HEK293 (cell line): ENCODE results near the gene ERF.
A peak's percentile ranks its signal among the peaks of the same experiment; 100 is the strongest.

ENCODE experiments used
- BCL11A ChIP-seq: fragments of 450-650 bp; formaldehyde crosslinking; IDR thresholded peaks from 2 replicates; pipeline ENCODE4 v1.5.1; 2016; ENCODE audit warnings: low read depth, missing biosample characterization, missing genetic modification characterization
- GLIS1 ChIP-seq: fragments of 450-650 bp; formaldehyde crosslinking; IDR thresholded peaks from 2 replicates; pipeline ENCODE4 v1.5.1; 2016; ENCODE audit warnings: missing biosample characterization, missing genetic modification characterization
- HOXC10 ChIP-seq: sonication (generic); formaldehyde crosslinking; IDR thresholded peaks from 2 replicates; pipeline ENCODE4 v1.8.1; 2023; ENCODE audit warnings: mild to moderate bottlenecking, missing genetic modification reagents
- KLF7 ChIP-seq: fragments of 450-650 bp; formaldehyde crosslinking; IDR thresholded peaks from 2 replicates; pipeline ENCODE4 v1.5.1; 2016; ENCODE audit warnings: missing biosample characterization, missing genetic modification characterization, borderline replicate concordance
- MEIS1 ChIP-seq: sonication (generic); formaldehyde crosslinking; IDR thresholded peaks from 2 replicates; pipeline ENCODE4 v1.8.1; 2022; ENCODE audit warnings: missing genetic modification reagents, mild to moderate bottlenecking, borderline replicate concordance
- MYNN ChIP-seq: fragments of 450-650 bp; formaldehyde crosslinking; IDR thresholded peaks from 2 replicates; pipeline ENCODE4 v1.5.1; 2016; ENCODE audit warnings: missing biosample characterization, missing genetic modification characterization, borderline replicate concordance
- MZF1 ChIP-seq: fragments of 450-650 bp; formaldehyde crosslinking; IDR thresholded peaks from 2 replicates; pipeline ENCODE4 v1.5.1; 2017; ENCODE audit warnings: missing biosample characterization, missing genetic modification characterization, borderline replicate concordance
- PRDM1 ChIP-seq: fragments of 450-650 bp; formaldehyde crosslinking; IDR thresholded peaks from 2 replicates; pipeline ENCODE4; 2016; ENCODE audit warnings: missing biosample characterization, missing genetic modification characterization
- WT1 ChIP-seq: fragments of 450-650 bp; formaldehyde crosslinking; IDR thresholded peaks from 2 replicates; pipeline ENCODE4 v1.5.1; 2016; ENCODE audit warnings: missing biosample characterization, missing genetic modification characterization
- ZBTB20 ChIP-seq: fragments of 450-650 bp; formaldehyde crosslinking; IDR thresholded peaks from 2 replicates; pipeline ENCODE4 v1.5.1; 2016; ENCODE audit warnings: missing biosample characterization, missing genetic modification characterization
- ZBTB21 ChIP-seq: fragments of 450-650 bp; formaldehyde crosslinking; IDR thresholded peaks from 2 replicates; pipeline ENCODE4 v1.5.1; 2017; ENCODE audit warnings: missing biosample characterization, missing genetic modification characterization
- ZEB2 ChIP-seq: fragments of 450-650 bp; formaldehyde crosslinking; IDR thresholded peaks from 2 replicates; pipeline ENCODE4 v1.5.1; 2016; ENCODE audit warnings: missing biosample characterization, missing genetic modification characterization
- ZFHX2 ChIP-seq: fragments of 450-650 bp; formaldehyde crosslinking; conservative IDR thresholded peaks from 2 replicates; pipeline ENCODE4 v1.5.1; 2016; ENCODE audit warnings: missing biosample characterization, missing genetic modification characterization
- ZFP37 ChIP-seq: fragments of 450-650 bp; formaldehyde crosslinking; IDR thresholded peaks from 2 replicates; pipeline ENCODE4 v1.5.1; 2016; ENCODE audit warnings: missing biosample characterization, missing genetic modification characterization
- ZNF114 ChIP-seq: fragments of 450-650 bp; formaldehyde crosslinking; IDR thresholded peaks from 2 replicates; pipeline ENCODE4 v1.5.0; 2017; ENCODE audit warnings: missing biosample characterization, missing genetic modification characterization
- ZNF121 ChIP-seq: fragments of 450-650 bp; formaldehyde crosslinking; IDR thresholded peaks from 2 replicates; pipeline ENCODE4 v1.5.1; 2016; ENCODE audit warnings: missing biosample characterization, missing genetic modification characterization
- ZNF16 ChIP-seq: fragments of 450-650 bp; formaldehyde crosslinking; IDR thresholded peaks from 2 replicates; pipeline ENCODE4 v1.5.1; 2016; ENCODE audit warnings: low read depth, missing biosample characterization, missing genetic modification characterization
- ZNF202 ChIP-seq: fragments of 450-650 bp; formaldehyde crosslinking; IDR thresholded peaks from 2 replicates; pipeline ENCODE4 v1.5.1; 2016; ENCODE audit warnings: missing biosample characterization, missing genetic modification characterization, borderline replicate concordance
- ZNF341 ChIP-seq: fragments of 450-650 bp; formaldehyde crosslinking; IDR thresholded peaks from 2 replicates; pipeline ENCODE4; 2016; ENCODE audit warnings: low read depth, missing biosample characterization, missing genetic modification characterization
- ZNF394 ChIP-seq: fragments of 450-650 bp; formaldehyde crosslinking; IDR thresholded peaks from 2 replicates; pipeline ENCODE4 v1.5.1; 2016; ENCODE audit warnings: missing biosample characterization, missing genetic modification characterization, mild to moderate bottlenecking, moderate library complexity, borderline replicate concordance
- ZNF404 ChIP-seq: fragments of 450-650 bp; formaldehyde crosslinking; IDR thresholded peaks from 2 replicates; pipeline ENCODE4 v1.5.1; 2017; ENCODE audit warnings: missing biosample characterization, missing genetic modification characterization
- ZNF473 ChIP-seq: fragments of 450-650 bp; formaldehyde crosslinking; IDR thresholded peaks from 2 replicates; pipeline ENCODE4 v1.5.1; 2017; ENCODE audit warnings: missing biosample characterization, missing genetic modification characterization
- ZNF48 ChIP-seq: fragments of 450-650 bp; formaldehyde crosslinking; IDR thresholded peaks from 2 replicates; pipeline ENCODE4 v1.5.1; 2016; ENCODE audit warnings: missing biosample characterization, missing genetic modification characterization
- ZNF501 ChIP-seq: fragments of 450-650 bp; formaldehyde crosslinking; IDR thresholded peaks from 2 replicates; pipeline ENCODE4 v1.5.1; 2016; ENCODE audit warnings: missing biosample characterization, missing genetic modification characterization
- ZNF510 ChIP-seq: fragments of 450-650 bp; formaldehyde crosslinking; IDR thresholded peaks from 2 replicates; pipeline ENCODE4 v1.5.1; 2018; ENCODE audit warnings: mild to moderate bottlenecking, missing genetic modification characterization, missing biosample characterization; ENCODE audit not compliant: insufficient replicate concordance
- ZNF580 ChIP-seq: fragments of 450-650 bp; formaldehyde crosslinking; IDR thresholded peaks from 2 replicates; pipeline ENCODE4 v1.5.1; 2016; ENCODE audit warnings: missing biosample characterization, missing genetic modification characterization
- ZNF600 ChIP-seq: fragments of 450-650 bp; formaldehyde crosslinking; IDR thresholded peaks from 2 replicates; pipeline ENCODE4 v1.5.1; 2016; ENCODE audit warnings: missing biosample characterization, missing genetic modification characterization
- ZNF658 ChIP-seq: fragments of 450-650 bp; formaldehyde crosslinking; IDR thresholded peaks from 2 replicates; pipeline ENCODE4; 2016; ENCODE audit warnings: missing biosample characterization, missing genetic modification characterization
- ZNF664 ChIP-seq: fragments of 450-650 bp; formaldehyde crosslinking; IDR thresholded peaks from 2 replicates; pipeline ENCODE4 v1.5.1; 2016; ENCODE audit warnings: missing biosample characterization, missing genetic modification characterization
- ZNF701 ChIP-seq: fragments of 450-650 bp; formaldehyde crosslinking; IDR thresholded peaks from 2 replicates; pipeline ENCODE4 v1.5.1; 2016; ENCODE audit warnings: missing biosample characterization, missing genetic modification characterization
- ZNF704 ChIP-seq: fragments of 450-650 bp; formaldehyde crosslinking; IDR thresholded peaks from 2 replicates; pipeline ENCODE4 v1.5.1; 2016; ENCODE audit warnings: missing biosample characterization, missing genetic modification characterization
- ZNF777 ChIP-seq: fragments of 450-650 bp; formaldehyde crosslinking; IDR thresholded peaks from 2 replicates; pipeline ENCODE4 v1.5.1; 2017; ENCODE audit warnings: missing biosample characterization, missing genetic modification characterization, borderline replicate concordance
- TF ChIP-seq, protein P1 (sequence below): fragments of 450-650 bp; formaldehyde crosslinking; IDR thresholded peaks from 2 replicates; pipeline ENCODE4 v1.5.1; 2016; ENCODE audit warnings: missing biosample characterization, missing genetic modification characterization
- TF ChIP-seq, protein P2 (sequence below): fragments of 450-650 bp; formaldehyde crosslinking; IDR thresholded peaks from 2 replicates; pipeline ENCODE4 v1.5.1; 2016; ENCODE audit warnings: missing biosample characterization, missing genetic modification characterization, borderline replicate concordance
- TF ChIP-seq, protein P3 (sequence below): fragments of 450-650 bp; formaldehyde crosslinking; IDR thresholded peaks from 2 replicates; pipeline ENCODE4 v1.5.1; 2016; ENCODE audit warnings: missing biosample characterization, missing genetic modification characterization
- TF ChIP-seq, protein P4 (sequence below): fragments of 450-650 bp; formaldehyde crosslinking; IDR thresholded peaks from 2 replicates; pipeline ENCODE4 v1.5.1; 2017; ENCODE audit warnings: missing biosample characterization, missing genetic modification characterization

The ERF gene

DNA sequence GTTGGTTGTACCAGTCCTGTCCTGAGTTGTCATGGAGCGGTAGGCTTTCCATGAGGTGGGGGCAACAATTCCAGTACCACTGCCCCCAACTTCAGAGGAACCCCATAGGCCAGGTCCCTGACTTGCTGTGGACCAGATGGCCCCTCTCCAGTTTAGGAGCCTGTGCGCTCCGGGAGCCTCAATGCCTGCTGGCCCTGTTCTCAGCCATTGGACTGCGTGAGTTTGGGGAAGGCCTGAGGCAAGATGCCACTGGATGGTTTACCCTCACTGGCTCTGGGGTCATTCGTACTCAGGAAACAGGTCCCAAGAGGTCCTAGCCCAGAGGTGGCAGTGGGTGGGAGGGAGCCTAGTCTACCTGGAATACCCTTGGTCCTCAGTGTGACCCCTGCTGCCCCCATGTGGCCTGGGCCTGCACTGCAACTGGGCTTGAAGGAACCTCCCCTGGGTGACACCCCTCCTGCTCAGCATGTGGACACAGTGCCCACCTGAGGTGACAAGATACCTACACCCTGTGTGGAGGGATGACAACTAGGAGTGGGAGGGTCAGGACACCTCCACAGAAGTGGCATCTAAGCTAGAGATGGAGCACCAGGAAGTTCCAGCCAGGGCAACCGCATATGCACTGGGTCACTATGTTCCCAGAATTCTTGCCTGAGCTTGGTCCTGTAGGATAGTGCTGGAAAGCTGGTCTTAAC is 41.0 kb upstream of the ERF start (continued):
- TF ChIP-seq, protein P1, sequence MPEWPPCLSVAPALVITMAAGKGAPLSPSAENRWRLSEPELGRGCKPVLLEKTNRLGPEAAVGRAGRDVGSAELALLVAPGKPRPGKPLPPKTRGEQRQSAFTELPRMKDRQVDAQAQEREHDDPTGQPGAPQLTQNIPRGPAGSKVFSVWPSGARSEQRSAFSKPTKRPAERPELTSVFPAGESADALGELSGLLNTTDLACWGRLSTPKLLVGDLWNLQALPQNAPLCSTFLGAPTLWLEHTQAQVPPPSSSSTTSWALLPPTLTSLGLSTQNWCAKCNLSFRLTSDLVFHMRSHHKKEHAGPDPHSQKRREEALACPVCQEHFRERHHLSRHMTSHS (tag by site-specific recombination): no peak
- no peak for TF ChIP-seq MYNN (tag by site-specific recombination)
- peak; percentile 45 for TF ChIP-seq ZFHX2 (tag by site-specific recombination)
- TF ChIP-seq PRDM1 (tag by site-specific recombination): no peak
- no peak for TF ChIP-seq WT1 (tag by site-specific recombination)
- no peak for TF ChIP-seq ZNF121 (tag by site-specific recombination)
- TF ChIP-seq, protein P2, sequence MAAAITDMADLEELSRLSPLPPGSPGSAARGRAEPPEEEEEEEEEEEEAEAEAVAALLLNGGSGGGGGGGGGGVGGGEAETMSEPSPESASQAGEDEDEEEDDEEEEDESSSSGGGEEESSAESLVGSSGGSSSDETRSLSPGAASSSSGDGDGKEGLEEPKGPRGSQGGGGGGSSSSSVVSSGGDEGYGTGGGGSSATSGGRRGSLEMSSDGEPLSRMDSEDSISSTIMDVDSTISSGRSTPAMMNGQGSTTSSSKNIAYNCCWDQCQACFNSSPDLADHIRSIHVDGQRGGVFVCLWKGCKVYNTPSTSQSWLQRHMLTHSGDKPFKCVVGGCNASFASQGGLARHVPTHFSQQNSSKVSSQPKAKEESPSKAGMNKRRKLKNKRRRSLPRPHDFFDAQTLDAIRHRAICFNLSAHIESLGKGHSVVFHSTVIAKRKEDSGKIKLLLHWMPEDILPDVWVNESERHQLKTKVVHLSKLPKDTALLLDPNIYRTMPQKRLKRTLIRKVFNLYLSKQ (tag by site-specific recombination): no peak
- TF ChIP-seq ZNF16 (tag by site-specific recombination): no peak
- no peak for TF ChIP-seq ZNF701 (tag by site-specific recombination)
- TF ChIP-seq HOXC10: no peak
- no peak for TF ChIP-seq ZNF704 (tag by site-specific recombination)
- no peak for TF ChIP-seq ZFP37
- TF ChIP-seq ZNF664 (tag by site-specific recombination): no peak
- TF ChIP-seq, protein P3, sequence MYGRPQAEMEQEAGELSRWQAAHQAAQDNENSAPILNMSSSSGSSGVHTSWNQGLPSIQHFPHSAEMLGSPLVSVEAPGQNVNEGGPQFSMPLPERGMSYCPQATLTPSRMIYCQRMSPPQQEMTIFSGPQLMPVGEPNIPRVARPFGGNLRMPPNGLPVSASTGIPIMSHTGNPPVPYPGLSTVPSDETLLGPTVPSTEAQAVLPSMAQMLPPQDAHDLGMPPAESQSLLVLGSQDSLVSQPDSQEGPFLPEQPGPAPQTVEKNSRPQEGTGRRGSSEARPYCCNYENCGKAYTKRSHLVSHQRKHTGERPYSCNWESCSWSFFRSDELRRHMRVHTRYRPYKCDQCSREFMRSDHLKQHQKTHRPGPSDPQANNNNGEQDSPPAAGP (tag by site-specific recombination): 0 out of 2 replicates have a peak, but pooled peaks have one; percentile 27
- no peak for TF ChIP-seq KLF7 (tag by site-specific recombination)
- TF ChIP-seq ZNF114 (tag by site-specific recombination): no peak
- no peak for TF ChIP-seq ZNF394
- 0 out of 2 replicates have a peak, but pooled peaks have one; percentile 22 for TF ChIP-seq ZNF580 (tag by site-specific recombination)
- TF ChIP-seq, protein P4, sequence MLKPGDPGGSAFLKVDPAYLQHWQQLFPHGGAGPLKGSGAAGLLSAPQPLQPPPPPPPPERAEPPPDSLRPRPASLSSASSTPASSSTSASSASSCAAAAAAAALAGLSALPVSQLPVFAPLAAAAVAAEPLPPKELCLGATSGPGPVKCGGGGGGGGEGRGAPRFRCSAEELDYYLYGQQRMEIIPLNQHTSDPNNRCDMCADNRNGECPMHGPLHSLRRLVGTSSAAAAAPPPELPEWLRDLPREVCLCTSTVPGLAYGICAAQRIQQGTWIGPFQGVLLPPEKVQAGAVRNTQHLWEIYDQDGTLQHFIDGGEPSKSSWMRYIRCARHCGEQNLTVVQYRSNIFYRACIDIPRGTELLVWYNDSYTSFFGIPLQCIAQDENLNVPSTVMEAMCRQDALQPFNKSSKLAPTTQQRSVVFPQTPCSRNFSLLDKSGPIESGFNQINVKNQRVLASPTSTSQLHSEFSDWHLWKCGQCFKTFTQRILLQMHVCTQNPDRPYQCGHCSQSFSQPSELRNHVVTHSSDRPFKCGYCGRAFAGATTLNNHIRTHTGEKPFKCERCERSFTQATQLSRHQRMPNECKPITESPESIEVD: no peak
- peak; percentile 51 for TF ChIP-seq ZNF600
- no peak for TF ChIP-seq MEIS1
- no peak for TF ChIP-seq ZNF658 (tag by site-specific recombination)
- TF ChIP-seq ZNF501: peak; percentile 66; the same call in 1 of the 2 replicates
- TF ChIP-seq ZEB2 (tag by site-specific recombination): peak; percentile 85
- TF ChIP-seq ZBTB21 (tag by site-specific recombination): no peak
- no peak for TF ChIP-seq ZBTB20 (tag by site-specific recombination)
- TF ChIP-seq ZNF510: no peak
- no peak for TF ChIP-seq MZF1
- no peak for TF ChIP-seq ZNF48 (tag by site-specific recombination)
- no peak for TF ChIP-seq BCL11A (tag by site-specific recombination)
- no peak for TF ChIP-seq ZNF473 (tag by site-specific recombination)
- TF ChIP-seq GLIS1 (tag by site-specific recombination): peak; percentile 58; the same call in 1 of the 2 replicates
- no peak for TF ChIP-seq ZNF404 (tag by site-specific recombination)
- no peak for TF ChIP-seq ZNF777
- TF ChIP-seq ZNF341 (tag by site-specific recombination): peak; percentile 59
- no peak for TF ChIP-seq ZNF202
